ENCODE data around the gene CLIP1.
"Not testable (repeated sequence)": the region's sequence is repeated elsewhere in the genome, so short reads cannot be mapped to it uniquely, and the experiment has no call there.

CLIP1 gene

DNA sequence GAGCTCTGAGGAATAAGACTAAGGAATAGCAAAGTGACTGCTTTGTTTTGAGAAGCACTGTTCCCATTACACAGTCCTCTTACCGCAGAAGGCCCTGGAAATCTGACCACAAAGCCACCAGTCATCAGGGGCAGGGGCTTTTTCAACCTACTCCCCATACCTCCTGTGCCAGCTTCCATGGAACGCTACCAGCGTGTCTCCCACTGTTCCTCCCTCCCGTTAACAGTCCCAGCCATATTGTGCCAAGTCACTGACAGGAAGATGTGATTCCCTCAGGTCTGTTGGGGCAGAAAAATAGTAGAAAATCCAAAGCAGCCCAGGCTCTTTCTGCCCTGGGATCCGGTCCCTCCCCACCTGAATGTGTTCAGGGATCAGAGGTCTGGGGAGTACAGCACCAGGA lies 109.5 kb downstream of the CLIP1 start:
- DNase-seq (ENCODE audit: low read depth in 2 of 2), result no peak

DNA sequence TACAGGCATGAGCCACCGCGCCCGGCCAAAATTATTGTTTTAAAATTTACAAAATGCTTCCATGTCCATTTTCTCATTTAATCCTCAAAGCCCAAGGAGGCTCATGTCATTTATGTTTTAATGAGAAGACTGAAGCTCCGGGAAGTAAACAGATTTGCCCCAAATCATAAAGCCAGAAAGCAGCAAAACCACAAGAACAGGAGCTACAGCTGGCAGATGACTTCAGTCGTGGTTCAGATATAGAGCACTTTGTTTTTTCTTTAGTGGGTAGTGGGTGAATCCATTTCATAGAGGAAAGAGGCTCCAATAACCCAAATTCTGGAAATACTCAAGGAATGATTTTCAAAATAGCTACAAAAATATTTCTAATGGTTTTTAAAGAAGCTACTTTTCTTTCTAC lies 110.8 kb downstream of the CLIP1 start:
- no peak for DNase-seq (ENCODE audit: low read depth in 2 of 2)

DNA sequence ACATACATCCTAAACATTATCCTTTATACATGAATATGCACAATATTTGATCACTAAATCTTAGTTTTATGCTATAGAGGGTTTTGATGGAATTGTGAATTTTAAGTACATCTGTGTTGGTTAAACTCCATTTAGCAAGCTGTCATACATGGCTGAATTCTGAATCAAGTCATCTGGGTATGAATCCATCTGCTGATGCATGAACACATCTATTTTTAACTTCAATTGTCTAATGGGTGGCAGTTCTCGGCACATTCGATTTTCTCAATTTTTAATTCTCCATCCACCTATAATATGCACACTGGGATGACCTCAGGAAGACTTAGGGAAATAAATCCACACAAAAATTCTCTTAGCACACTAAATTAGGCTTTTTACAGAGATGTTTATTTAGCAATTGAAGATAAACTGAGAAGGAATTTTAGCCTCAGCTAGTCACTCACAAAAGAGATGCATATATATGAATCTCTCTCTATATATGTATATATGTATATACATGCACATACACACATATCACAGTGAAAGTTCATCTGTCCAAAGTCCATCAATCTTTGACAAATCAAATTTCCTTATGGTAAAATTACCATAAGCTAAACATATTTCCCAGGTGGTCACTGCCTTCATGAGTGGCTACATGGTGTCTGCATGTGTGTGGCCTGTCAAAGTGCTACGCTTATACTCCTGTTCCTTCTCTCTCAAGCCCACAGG lies 111.7 kb downstream of the CLIP1 start:
- DNase-seq (ENCODE audit: low read depth in 2 of 2), result no peak

DNA sequence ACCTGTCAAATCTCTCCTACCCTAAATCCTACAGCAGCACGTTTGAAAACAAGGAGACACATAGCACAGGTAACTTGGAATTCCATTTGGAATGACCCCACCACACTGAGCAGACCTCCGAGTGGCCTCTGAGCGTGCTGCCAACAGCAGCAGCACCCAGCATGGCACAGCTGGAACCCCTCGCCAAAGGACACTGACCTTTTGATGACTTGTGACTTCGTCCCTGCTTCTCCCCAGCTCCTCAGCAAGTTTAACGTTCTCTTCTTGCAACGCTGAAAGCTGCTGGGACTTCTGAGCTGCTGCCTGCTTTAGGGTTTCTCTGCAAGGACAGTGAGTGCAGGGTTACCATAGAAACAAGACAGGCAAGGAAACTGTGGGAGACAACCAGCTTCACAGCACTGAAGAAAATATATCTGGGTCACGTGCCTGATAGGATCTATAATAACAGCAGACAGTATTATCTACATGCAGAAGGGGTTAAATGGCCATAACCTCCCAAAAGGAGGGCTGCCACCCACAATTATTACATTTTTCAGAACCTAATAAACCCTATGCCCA lies 112.8 kb downstream of the CLIP1 start:
- no peak for DNase-seq (ENCODE audit: low read depth in 2 of 2)

DNA sequence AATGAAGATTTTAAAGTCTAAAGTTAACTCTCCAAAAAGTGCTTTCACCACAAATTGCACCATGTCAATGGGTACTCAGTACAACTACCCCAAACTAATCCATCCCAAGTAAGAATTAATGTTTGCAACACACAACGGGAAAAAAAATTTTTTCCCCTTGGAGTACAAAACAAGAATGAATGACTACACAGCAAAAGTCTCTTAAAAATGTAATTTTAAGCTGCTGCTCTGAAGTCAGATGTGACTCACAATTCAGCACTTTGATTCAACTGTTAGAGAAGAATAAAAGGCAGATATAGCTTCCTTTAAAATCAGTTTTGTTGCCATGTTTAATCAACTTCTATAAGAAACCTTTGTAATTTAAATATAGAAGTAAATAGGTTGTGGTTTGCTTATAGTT lies 113.7 kb downstream of the CLIP1 start:
- no peak for DNase-seq (ENCODE audit: low read depth in 2 of 2)

DNA sequence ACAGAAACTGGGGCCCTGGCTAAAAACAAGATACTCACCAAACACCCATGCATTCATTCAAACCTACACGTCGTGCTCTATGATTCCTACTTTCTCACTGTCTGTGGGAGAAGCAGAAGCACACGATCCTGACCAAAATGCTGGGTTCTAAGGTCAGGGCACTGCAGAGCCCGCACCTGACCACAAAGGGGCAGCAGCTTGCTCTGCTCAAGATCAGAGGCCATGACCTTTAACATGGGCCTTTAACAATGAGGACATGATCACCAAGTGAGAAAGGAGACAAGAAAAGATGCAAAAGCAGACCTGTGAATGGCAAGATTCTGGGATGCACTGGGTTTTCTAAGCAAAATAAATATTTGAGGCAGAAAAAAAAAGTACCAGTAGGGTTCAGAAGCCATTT lies 116.1 kb downstream of the CLIP1 start:
- no peak for DNase-seq (ENCODE audit: low read depth in 2 of 2)

DNA sequence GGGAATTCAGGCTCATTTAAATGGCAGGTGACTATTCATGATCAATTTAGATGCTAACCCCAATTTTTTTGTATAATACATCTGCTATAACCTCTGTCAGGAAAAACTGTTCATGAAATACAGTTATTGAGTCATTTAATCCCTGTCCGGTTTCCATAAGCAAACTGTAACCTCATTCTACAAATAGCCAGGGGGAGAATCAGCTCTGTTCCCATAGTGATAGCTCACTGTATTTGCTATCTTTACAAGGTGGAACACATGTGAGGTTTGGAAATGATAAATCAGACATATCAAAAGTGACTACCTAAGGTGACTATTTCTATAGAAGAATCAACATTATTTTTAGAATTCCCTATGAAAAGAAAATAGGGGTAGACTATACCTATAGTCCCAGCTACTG lies 117.5 kb downstream of the CLIP1 start:
- DNase-seq (ENCODE audit: low read depth in 2 of 2), result no peak

DNA sequence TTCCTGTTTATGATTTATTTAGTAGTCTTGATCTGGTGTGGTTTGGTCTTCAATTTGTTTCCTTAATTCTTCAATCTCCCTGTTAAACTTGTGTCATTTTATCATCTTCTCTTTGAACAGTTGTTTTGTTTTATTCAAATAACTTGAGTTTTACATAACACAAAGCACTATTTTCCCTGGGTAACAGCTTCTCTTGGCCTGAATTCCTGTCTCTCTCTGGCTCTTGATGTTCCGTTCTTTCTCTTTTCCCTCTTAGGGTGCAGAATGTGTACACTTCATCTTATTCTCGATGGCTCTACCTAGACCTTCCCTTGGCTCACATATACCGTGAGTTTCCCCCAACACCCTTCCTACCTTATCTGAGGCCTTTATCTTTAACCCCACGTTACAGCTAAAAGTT lies 119.4 kb downstream of the CLIP1 start:
- no peak for DNase-seq (ENCODE audit: low read depth in 2 of 2)

DNA sequence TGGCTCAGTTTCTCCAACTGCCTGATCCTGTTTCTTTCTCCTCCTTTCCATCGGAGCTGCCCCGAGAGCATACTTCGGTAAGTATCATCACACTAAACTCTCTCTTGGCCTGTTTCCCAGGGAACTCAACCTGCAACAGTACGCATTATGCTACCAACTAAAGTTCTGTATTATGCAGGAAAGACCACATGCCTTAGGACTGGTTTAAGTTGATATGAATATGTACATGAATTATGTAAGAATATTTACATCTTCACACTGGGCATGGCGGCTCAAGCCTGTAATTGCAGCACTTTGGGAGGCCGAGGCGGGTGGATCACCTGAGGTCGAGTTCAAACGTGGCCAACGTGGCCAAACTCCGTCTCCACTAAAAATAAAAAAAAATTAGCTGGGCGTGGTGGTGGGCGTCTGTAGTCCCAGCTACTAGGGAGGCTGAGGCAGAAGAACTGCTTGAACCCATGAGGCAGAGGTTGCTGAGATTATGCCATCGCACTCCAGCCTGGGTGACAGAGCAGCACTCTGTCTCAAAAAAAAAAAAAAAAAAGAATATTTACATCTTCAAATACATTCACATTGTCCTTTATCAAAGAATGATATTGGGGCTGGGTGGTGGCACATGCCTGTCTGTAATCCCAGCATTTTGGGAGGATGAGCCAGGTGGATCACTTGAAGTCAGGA lies 124.3 kb downstream of the CLIP1 start:
- no peak for DNase-seq (ENCODE audit: low read depth in 2 of 2)

DNA sequence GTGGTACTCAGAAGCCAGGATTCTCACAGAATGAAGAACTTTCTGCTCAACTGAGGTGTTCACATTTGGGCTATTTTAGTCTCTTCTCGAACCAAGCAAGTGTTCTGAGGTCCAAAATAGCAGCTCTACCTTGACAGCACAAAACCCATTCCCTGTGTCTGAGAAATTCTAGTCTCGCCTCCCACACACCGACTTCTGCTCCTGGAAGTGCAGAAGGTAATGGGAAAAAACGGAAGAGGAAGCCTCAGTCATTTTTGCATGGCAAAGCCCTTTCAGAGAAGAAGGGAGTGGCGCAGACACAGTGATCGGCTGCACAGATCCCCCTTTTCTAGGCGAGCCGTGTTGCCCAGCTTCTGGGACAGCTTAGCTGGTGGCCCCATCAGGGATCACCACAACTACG lies 125.0 kb downstream of the CLIP1 start:
- no peak for DNase-seq (ENCODE audit: low read depth in 2 of 2)

DNA sequence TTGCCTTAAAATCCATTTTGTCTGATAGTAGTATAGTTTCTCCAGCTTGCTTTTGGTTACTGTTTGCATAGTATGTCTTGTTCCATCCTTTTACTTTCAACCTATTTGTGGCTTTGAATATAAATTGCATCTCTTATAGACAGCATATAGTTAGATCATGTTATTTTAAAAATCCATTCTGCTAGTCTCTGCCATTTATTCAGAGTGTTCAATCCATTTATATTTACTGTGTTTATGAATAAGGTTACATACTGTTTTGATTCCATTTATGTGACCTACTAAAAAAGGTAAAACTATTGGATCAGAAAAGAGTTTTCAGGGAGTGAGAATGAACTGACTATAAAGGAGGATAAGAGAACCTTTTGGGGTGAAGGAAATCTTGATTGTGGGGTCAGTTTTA lies 126.6 kb downstream of the CLIP1 start:
- no peak for DNase-seq (ENCODE audit: low read depth in 2 of 2)

DNA sequence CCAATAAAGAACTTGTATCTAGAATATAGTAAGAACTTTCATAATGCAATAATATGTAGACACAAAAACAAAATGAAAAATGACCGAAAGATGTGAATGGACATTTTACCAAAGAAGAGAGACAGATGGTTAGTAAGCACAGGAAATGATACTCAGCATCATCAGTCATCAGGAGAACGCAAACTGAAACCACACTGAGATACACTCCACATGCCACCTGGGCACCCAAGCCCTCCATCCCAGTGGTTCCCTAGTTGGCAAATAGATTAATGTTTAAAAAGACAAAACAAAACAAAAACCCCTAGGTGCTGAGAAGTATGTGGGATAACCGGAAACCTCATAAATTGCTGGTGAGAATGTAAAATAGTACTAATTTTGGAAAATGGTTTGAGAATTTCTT lies 129.4 kb downstream of the CLIP1 start:
- no peak for DNase-seq (ENCODE audit: low read depth in 2 of 2)

DNA sequence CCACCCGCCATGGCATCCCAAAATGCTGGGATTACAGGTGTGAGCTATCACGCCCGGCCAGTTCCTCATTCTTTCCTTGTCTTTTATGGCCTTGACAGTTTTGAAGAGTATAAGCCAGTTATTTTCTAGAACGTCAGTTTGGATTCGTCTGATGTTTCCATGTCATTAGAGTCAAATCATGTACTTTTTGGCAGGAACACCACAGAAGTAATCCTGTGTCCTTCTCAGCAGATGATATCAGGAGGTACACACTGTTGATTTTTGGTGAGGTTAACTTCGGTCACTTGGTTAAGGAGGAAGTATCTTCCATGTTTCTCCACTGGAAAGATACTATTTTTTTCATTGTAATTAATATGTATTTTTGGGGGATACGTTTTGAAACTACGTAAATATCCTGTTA lies 131.0 kb downstream of the CLIP1 start:
- no peak for DNase-seq (ENCODE audit: low read depth in 2 of 2)

DNA sequence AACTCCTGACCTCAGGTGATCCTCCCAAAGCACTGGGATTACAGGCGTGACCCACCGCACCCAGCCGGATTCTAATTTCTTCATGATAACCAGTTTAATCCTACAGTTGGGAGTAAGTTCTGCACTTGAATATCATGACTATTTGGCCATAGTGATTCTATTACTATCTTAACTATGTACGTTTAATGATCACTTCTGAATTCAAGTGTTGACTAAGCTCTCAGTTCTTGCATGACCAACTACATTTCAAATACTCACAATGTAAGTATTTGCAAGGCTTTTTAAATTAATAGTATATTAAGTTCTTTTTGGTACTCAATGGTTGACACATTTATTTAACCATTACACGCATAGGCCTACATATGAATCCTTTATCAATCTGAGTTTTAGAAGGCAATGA lies 138.8 kb downstream of the CLIP1 start:
- no peak for DNase-seq (ENCODE audit: low read depth in 2 of 2)

DNA sequence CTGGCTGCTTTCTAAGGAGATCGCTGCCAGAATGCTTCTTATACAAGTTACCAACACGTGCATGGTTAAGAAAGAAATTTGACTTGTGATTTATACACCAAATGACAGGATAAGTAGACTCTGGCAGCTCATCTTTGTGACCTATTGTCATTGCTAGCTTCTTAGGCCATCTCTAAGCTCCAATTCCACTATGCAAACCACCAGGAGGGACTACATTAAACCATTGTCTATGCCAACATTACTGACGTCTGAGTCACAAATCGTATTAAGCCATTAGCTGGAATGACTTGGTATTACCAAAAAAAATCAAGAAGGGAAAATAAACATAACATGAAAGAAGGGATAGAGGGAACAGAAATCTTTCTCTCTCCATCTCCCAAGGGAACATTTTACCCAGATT lies 140.4 kb downstream of the CLIP1 start:
- no peak for DNase-seq (ENCODE audit: low read depth in 2 of 2)

DNA sequence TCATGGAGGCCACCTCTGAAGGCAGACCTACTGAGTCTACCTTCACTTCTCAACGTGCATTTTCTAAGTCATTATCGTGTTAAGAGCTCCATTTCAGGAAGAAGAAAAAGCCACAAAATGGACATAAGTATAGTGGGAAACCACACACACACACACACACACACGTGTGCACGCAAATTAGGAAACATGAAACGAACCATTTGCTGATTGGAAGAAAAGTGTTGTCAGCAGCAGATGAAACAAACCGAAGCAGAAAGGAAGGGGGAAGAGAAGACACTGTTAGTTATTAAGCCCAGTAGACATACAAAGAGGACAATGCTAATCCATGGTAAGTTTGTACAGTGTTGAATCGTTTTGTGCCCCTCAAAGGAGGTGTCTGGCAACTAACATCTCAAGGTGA lies 146.2 kb downstream of the CLIP1 start:
- no peak for DNase-seq (ENCODE audit: low read depth in 2 of 2)

DNA sequence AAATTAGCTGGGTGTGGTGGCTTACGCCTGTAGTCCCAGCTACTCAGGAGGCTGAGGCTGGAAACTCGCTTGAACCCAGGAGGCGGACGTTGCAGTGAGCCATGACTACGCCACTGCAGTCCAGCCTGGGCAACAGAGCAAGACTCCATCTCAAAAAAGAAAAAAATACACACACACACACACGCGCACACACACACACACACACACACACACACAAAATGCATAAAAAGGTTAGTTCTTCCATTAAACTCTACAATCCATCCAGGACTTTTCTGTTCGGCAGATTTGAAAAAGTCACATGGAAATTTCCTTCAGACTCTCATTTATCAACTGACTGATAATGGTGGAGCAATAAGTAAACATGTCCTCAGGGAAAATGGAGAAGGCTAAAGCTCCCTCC lies 147.0 kb downstream of the CLIP1 start:
- no peak for DNase-seq (ENCODE audit: low read depth in 2 of 2)

DNA sequence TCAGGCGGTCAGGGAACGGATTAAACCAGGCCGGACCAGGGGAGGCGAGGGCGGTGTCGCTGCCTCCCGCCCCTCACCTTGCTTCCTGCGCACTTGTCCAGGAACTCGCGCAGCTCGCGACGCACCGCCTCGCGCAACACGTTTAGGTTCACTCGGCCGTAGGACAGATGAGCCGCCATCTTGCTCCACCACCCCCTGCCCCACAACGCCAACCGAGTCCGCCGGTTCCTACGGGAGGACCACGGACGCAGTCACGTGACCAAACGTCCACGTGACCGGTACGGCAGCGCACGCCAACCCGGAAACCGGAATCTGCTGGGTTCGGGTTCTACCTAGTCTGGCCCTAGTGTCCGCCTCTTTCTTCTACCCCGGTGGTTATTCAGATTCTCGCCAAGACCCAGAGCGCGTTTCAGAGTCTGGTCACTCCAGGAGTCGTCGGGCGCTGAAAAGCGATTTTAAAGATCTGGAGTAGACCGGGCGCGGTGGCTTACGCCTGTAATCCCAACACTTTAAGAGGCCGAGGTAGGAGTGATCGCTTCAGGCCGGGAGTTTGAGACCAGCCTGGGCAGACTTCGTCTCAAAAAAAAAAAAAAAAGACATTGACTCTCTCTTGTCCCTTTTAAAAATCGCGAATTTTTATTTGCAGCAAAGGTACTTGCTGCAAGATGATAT lies 156.1 kb downstream of the CLIP1 start, which contains the start of gene VPS33A:
Gene VPS33A, minus strand, starts transcription at position 265 of the 672 bp plus-strand sequence. Its CDS starts 86 bp downstream, at position 179.
- peak; percentile 92 to 94 for DNase-seq (ENCODE audit: low read depth in 2 of 2)

DNA sequence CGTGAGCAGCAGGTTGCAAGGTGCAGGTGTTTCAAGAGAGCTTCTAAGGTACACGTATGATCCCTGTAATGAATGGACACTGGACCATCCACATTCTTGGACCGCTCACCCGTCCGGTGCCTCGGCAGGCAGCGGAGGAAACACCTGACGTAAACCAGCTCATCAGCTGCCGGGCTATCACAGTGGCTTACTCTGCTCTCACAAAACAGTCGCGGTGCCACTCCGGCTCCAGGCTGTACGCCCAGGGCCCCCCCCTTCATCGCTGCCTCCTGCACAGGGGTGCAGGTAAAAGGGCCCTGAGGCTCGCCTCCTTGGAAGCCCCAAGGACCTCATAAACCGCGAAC lies 156.6 kb downstream of the CLIP1 start:
- peak in 1 of 2 experiments; percentile 17 for DNase-seq (ENCODE audit: low read depth in 2 of 2)

DNA sequence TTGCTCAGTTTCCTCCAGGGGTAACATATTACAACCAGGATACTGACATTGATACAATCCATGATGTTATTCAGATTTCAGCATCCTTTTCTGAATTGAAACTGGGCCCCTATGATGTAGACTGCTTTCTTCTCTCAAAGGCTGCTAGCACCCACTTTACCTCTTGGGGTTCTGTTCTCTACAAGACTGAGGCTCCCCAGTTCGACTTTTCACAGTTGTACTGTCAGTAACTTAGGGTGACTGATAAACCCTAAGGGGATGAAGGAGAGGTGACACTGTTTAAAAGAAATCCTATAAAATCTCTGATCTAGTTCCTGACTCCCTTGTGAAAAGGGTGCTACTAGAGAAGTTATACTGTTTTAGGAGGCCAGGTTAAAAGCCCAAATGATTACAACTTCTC lies 157.0 kb downstream of the CLIP1 start:
- DNase-seq (ENCODE audit: low read depth in 2 of 2), result no peak

DNA sequence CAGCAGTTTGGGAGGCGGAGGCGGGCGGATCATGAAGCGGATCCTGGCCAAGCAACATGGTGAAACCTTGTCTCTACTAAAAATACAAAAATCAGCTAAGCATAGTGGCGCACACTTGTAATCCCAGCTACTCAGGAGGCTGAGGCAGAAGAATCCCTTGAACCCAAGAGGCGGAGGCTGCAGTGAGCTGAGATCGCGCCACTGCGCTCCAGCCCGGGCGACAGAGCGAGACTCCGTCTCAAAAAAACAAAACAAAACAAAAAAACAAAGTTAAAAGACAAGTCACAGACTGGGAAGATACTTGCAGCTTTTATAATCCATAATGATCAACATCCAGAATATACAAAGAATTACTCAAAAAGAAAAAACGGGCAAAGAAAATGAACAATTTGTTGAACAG lies 161.7 kb downstream of the CLIP1 start:
- DNase-seq (ENCODE audit: low read depth in 2 of 2), result not testable (repeated sequence)

DNA sequence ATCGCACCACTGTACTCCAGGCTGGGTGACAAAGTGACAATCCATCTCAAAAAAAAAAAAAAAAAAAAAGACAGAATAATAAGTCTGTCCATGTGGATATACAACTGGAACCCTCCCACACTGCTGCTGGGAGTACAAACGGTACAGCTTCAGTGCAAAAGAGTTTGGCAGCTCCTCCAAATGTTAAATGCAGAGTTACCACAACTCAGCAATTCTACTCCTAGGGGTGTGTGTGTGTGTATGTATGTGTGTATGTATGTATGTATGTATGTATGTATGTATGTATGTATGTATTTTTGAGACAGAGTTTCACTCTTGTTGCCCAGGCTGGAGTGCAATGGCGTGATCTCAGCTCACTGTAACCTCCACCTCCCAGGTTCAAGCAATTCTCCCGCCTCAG lies 163.5 kb downstream of the CLIP1 start:
- DNase-seq (ENCODE audit: low read depth in 2 of 2), result not testable (repeated sequence)

DNA sequence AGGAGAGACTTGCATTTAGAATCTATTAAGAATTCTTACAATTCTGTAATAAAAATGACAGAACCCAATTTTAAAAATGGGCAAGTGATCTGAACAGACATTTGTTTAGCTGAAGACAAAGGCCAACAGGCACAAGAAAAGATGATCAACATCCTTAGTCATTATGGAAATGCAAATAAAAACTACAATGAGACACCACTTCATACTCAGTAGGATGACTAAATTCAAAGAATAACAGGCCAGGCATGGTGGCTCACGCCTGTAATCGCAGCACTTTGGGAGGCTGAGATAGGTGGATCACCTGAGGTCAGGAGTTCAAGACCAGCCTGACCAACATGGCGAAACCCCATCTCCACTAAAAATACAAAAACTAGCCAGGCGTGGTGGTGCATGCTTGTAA lies 164.0 kb downstream of the CLIP1 start:
- DNase-seq (ENCODE audit: low read depth in 2 of 2), result not testable (repeated sequence)

All from stimulated activated CD4-positive, alpha-beta T cell treated with anti-CD3 and anti-CD28 coated beads, Interleukin-12 subunit alpha, Interleukin-12 subunit beta, amount 100 ng/mL, for 24 hours (primary cell).